Spleen (tissue), 7 donors: ENCODE data around the gene MYL6B.

Experiments
- CTCF ChIP-seq, 11 experiments: fragments of 200-600 bp in 7 of 11; fragments of 450-650 bp in 4 of 11; sonication (generic) in 4 of 11; IDR thresholded peaks in 8 of 11; conservative IDR thresholded peaks in 3 of 11; 1 replicate in 7 of 11; 2 replicates in 4 of 11; pipeline versions ENCODE4 v1.4.0 to v1.8.0; 2016 to 2021; ENCODE audit warnings: antibody characterized with exemption in 11 of 11, inconsistent platforms in 4 of 11, mild to moderate bottlenecking in 1 of 11
- POLR2A ChIP-seq, 3 donors: fragments of 450-650 bp; IDR thresholded peaks; one replicate each; pipeline ENCODE4 v1.5.1; 2017; ENCODE audit warnings: antibody characterized with exemption in 3 of 3, mild to moderate bottlenecking in 1 of 3
- POLR2AphosphoS5 ChIP-seq, 3 donors: sonication (generic); formaldehyde crosslinking; IDR thresholded peaks; one replicate each; pipeline ENCODE4 v1.5.1; 2017; ENCODE audit warnings: antibody characterized with exemption in 3 of 3
- donor health status: DM: no; HTN: no; CAD: no; lungs with moderate emphysema.
- donor health status: DM: no; HTN: no; CAD: no.
- donor health status: DM: no; HTN: no; CAD: no.

GRCh38 chr12:56172839-56173238 lies 20.5 kb downstream of the MYL6B start:
- TF ChIP-seq CTCF (IDR thresholded peaks at IDR 0.05 in 8 of 11, conservative IDR thresholded peaks at IDR 0.05 in 3 of 11): no peak
- TF ChIP-seq POLR2A (IDR thresholded peaks at IDR 0.05): no peak
- peak; percentile 47 to 79 (median 57) for TF ChIP-seq POLR2AphosphoS5 (IDR thresholded peaks at IDR 0.05)
